Retinal pigment epithelial cell (primary cell): Measurements from ENCODE around the gene UGT1A3.

ENCODE experiments used
- DNase-seq: peaks from one replicate; pipeline ENCODE4 v3.0.0-alpha.2; 2010; ENCODE audit warnings: low read depth
- H3K4me3 ChIP-seq: 2 replicates; pipeline ENCODE4 v1.5.1; 2011; ENCODE audit warnings: mild to moderate bottlenecking, low read length, control low read depth, moderate library complexity
- TF ChIP-seq, protein P1 (sequence below): conservative IDR thresholded peaks from 2 replicates; pipeline ENCODE4 v1.5.1; 2011; ENCODE audit warnings: low read depth, low read length, control low read depth, inconsistent platforms

The UGT1A3 gene

DNA sequence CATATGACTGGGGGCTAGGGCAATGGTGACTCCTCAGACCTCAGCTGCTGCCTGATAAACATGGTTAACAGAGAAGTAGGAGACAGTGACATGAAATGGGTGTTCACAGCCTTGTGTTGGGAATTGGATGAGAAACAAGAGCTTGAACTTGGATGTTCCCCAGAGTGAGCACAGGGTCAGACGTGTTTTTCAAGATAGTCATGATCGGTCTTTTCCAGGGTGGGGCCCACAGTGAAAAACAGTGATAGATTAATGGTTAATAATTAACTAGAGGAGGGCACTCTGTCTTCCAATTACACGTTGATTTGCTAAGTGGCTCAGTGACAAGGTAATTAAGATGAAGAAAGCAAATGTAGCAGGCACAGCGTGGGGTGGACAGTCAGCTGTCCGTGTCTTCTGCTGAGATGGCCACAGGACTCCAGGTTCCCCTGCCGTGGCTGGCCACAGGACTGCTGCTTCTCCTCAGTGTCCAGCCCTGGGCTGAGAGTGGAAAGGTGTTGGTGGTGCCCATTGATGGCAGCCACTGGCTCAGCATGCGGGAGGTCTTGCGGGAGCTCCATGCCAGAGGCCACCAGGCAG is at the start of gene UGT1A3:
Gene UGT1A3 (plus strand): TSS at position 320 of the 579 bp plus-strand sequence. CDS start 85 bp downstream, at position 405.
- no peak for DNase-seq
- TF ChIP-seq, protein P1, sequence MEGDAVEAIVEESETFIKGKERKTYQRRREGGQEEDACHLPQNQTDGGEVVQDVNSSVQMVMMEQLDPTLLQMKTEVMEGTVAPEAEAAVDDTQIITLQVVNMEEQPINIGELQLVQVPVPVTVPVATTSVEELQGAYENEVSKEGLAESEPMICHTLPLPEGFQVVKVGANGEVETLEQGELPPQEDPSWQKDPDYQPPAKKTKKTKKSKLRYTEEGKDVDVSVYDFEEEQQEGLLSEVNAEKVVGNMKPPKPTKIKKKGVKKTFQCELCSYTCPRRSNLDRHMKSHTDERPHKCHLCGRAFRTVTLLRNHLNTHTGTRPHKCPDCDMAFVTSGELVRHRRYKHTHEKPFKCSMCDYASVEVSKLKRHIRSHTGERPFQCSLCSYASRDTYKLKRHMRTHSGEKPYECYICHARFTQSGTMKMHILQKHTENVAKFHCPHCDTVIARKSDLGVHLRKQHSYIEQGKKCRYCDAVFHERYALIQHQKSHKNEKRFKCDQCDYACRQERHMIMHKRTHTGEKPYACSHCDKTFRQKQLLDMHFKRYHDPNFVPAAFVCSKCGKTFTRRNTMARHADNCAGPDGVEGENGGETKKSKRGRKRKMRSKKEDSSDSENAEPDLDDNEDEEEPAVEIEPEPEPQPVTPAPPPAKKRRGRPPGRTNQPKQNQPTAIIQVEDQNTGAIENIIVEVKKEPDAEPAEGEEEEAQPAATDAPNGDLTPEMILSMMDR = no peak
- H3K4me3 ChIP-seq = no peak within 1 kb of the TSS

DNA sequence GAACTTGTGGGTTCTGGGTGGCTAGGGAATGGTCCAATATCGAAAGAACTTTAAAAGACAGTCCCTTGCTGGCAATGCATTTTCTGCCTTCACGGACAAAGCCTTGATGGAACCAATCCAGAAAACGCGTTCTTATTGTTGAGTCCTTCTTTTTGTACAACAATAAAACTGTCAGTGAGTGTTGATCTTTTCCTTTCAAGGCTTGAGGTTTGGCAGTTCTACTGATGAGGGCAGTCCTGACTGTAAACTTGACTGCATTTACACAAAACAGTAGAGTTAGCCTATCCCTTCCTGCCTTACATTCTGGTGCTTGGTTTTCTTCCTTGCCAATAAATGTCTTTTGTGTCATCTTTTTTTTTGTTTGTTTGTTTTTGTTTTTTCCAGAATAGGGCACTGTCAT is 49.6 kb upstream of the UGT1A3 start:
- no peak overlapping the region for H3K4me3 ChIP-seq
- TF ChIP-seq, protein P1 = no peak
- no peak for DNase-seq

DNA sequence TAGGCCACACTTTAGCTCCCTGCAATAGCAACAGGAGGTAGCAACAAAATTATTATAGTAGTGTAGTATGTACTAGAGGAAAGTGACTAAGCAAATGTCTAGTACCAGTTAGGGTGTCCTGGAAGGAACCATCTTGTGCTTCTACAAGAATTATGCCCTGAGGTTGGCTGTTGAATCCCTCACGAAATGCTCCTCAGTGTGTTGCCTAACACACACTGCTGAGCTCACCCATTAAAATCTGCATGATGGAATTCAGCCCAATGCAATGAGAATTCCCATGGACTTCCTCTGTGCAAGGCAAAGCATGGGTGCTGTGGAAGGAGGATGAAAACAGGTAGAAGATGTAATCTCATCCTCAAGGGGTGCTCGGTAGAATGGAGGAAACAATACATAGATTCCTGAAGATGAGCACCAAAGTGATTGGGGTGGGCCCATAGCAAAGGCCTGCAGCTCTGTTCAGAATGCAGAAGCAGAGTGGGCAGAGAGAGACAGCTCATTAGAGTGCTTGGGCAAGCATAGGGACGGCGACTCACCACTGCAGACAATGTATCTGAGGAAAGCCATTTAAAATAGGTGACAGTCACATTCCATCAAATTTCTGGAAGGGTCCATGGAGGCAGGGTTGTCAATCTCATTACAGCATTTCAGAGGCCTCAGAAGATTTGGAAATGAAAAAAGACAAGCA is 48.3 kb upstream of the UGT1A3 start:
- TF ChIP-seq, protein P1 = no peak
- DNase-seq = no peak
- H3K4me3 ChIP-seq = no peak overlapping the region

DNA sequence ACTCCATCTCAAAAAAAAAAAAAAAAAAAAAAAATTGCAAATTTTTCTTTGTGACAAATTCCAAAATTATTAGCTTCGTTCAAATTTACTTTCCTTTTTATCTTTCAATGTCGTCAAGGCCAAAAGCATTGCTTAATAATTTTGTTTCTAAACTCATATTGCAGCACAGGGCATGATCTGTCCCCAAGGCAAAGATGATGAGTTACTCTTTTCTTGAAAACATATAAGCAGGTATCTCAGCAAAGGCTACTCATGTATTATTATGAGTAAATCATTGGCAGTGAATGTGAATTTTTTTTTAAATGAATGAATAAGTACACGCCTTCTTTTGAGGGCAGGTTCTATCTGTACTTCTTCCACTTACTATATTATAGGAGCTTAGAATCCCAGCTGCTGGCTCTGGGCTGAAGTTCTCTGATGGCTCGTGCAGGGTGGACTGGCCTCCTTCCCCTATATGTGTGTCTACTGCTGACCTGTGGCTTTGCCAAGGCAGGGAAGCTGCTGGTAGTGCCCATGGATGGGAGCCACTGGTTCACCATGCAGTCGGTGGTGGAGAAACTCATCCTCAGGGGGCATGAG is 47.2 kb upstream of the UGT1A3 start, which contains the start of gene UGT1A7:
Gene UGT1A7 (plus strand): TSS at position 381 of the 579 bp plus-strand sequence. CDS start 37 bp downstream, at position 418.
- no peak within 1 kb of the TSS for H3K4me3 ChIP-seq
- DNase-seq = no peak
- TF ChIP-seq, protein P1 = no peak

DNA sequence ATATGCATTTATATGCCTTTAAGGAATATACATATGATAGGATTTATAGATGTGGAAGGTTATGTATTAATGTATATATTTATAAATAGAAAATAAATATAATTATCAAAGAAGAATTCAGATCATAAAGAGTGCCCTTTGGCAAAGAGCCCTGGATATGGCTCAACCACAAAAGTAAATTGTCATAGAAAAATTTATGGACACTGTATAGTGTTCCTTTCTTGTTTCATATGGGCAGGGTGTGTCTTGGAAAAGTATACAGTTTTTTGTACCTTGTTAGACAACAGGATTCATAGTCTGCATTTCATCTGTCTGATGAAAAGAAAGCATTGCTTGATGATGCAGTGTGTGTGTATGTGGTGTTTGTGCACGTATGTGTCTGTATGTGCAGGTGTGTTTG is 44.2 kb upstream of the UGT1A3 start:
- H3K4me3 ChIP-seq = no peak overlapping the region
- TF ChIP-seq, protein P1 = no peak
- DNase-seq = no peak

DNA sequence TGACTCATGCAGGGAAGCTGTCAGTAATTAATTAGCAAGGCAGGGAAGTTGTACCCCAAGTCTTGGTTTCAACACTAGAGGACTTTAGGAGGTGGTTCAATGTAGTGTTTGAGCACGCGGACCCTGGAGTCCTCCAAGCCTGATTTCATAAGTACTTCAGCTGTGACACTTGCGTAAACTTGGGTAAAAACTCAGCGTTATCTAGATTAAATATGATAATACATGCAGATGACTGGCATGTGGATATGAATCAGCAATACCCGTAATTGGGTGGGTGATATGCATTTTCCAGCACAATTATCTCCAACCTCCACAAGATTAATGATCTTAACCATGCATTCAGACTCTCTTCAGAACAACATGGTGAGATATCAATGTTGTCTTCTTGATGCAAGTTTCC is 41.9 kb upstream of the UGT1A3 start:
- no peak overlapping the region for H3K4me3 ChIP-seq
- TF ChIP-seq, protein P1 = no peak

More for the DNA sequence above, 41.9 kb upstream of the UGT1A3 start:
- no peak for DNase-seq
